A549 (cell line): ENCODE measurements around the gene TIMMDC1.

ENCODE experiments used
- BHLHE40 ChIP-seq: IDR thresholded peaks from 2 replicates; pipeline ENCODE4 v1.6.1; 2012; ENCODE audit warnings: low read depth, low read length, inconsistent platforms
- CHD2 ChIP-seq: fragments of 150-350 bp; IDR thresholded peaks from 2 replicates; pipeline ENCODE4 v1.6.1; 2014; ENCODE audit warnings: low read length; ENCODE audit not compliant: partially characterized antibody
- FOSL2 ChIP-seq, 2 experiments: fragments of 450-650 bp in 1 of 2; fragments of >200 bp in 1 of 2; sonication (Bioruptor Twin) in 1 of 2; formaldehyde crosslinking; IDR thresholded peaks; 2 replicates each; pipeline versions ENCODE4 v1.5.0 to v1.6.1; 2016 to 2020; ENCODE audit warnings: mild to moderate bottlenecking in 1 of 2, moderate library complexity in 1 of 2
- FOXS1 ChIP-seq: fragments of 250-450 bp; sonication (Bioruptor Pico); IDR thresholded peaks from 2 replicates; pipeline ENCODE4 v1.5.0; 2020; ENCODE audit warnings: mild to moderate bottlenecking, moderate library complexity
- MYC ChIP-seq: IDR thresholded peaks from 2 replicates; pipeline ENCODE4 v1.6.1; 2012; ENCODE audit warnings: mild to moderate bottlenecking, inconsistent platforms, low read length, improper control_type of control experiment, borderline replicate concordance
- RAD21 ChIP-seq, 2 experiments: fragments of >200 bp in 1 of 2; sonication (Bioruptor Twin) in 1 of 2; formaldehyde crosslinking in 1 of 2; IDR thresholded peaks in 1 of 2; conservative IDR thresholded peaks in 1 of 2; 2 replicates in 1 of 2; 3 replicates in 1 of 2; pipeline ENCODE4 v1.6.1; 2012 to 2018; ENCODE audit warnings: inconsistent platforms in 1 of 2

DNA sequence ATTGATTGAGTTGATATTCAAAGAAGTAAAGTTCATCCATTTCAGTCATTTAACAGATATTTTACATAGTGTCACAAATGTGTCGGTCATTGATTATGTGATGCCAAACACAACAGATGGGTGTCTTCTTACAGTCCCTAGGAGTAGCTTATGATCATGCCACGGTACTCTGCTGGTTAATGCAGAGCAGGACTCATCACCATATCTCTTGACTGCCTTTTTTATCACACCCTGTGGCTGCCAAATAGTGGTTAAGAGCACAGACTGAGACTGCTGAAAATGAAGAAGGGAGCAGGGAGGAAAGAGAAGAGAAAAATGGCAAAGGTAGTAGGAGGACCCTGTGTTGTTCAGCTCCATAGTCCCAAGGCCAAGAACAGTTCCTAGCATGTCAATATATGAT, 12.8 kb upstream of the TIMMDC1 start:
- TF ChIP-seq MYC (no peak), BHLHE40 (no peak), FOSL2 (IDR thresholded peaks at IDR 0.05) (no peak), FOSL2 (CRISPR knock-in tag; IDR thresholded peaks at IDR 0.05) (no peak), RAD21 (conservative IDR thresholded peaks at IDR 0.05 in 1 of 2, IDR thresholded peaks at IDR 0.05 in 1 of 2) (no peak), CHD2 (no peak), FOXS1 (CRISPR knock-in tag) (no peak)
